SK-MEL-5 (cell line): ENCODE results near the gene C21orf91. TPM values are rescaled to one million over a fixed set of nuclear protein-coding genes. Genes with fewer than 3 reads are reported as not detected.

Source experiments
- DNase-seq: peaks from one replicate; pipeline ENCODE4 v3.0.0-alpha.2; 2016; ENCODE audit warnings: low read depth, low spot score
- in situ Hi-C: cut with HindIII; loops from 2 replicates; pipeline ENCODE4 v1.10.0; 2016; ENCODE audit warnings: low sequenced_read_pairs, high pct_unique_total_duplicates, low pct_unique_long_range_greater_than_20kb
- total RNA-seq: library from RNA; depleted of rRNA; stranded (reverse); fragments of >200 nt; shearing (Covaris generic); gene quantifications from 2 replicates; pipeline ENCODE4 v1.2.3, GENCODE V29; 2014

Gene C21orf91
- total RNA-seq, 1 experiment from 2014 or later = 37.7 TPM

GRCh38 chr21:17803536-17803935, 15.6 kb downstream of the C21orf91 start:
- in situ Hi-C loops = no loop called here
- no peak for DNase-seq

GRCh38 chr21:17802572-17802971, 16.6 kb downstream of the C21orf91 start:
- no peak for DNase-seq
- in situ Hi-C loops = no loop called here

- in situ Hi-C loops = no loop called here
- no peak for DNase-seq
Measured at GRCh38 chr21:17799414-17800164, 19.6 kb downstream of the C21orf91 start.

GRCh38 chr21:17798796-17799195, 20.4 kb downstream of the C21orf91 start:
- DNase-seq = no peak
- in situ Hi-C loops = no loop called here

GRCh38 chr21:17797967-17798366, 21.2 kb downstream of the C21orf91 start:
- in situ Hi-C loops = no loop called here
- DNase-seq = no peak

GRCh38 chr21:17796503-17796902, 22.7 kb downstream of the C21orf91 start:
- DNase-seq = no peak
- in situ Hi-C loops = no loop called here

GRCh38 chr21:17796037-17796403, 23.1 kb downstream of the C21orf91 start:
- in situ Hi-C loops = no loop called here

GRCh38 chr21:17795146-17796036, 23.8 kb downstream of the C21orf91 start:
- in situ Hi-C loops = no loop called here
- DNase-seq = no peak

More at GRCh38 chr21:17796037-17796403, 23.1 kb downstream of the C21orf91 start:
- no peak for DNase-seq

GRCh38 chr21:17794518-17795145, 24.5 kb downstream of the C21orf91 start:
- DNase-seq = no peak
- in situ Hi-C loops = no loop called here

- no peak for DNase-seq
Measured at GRCh38 chr21:17793246-17794123, 25.7 kb downstream of the C21orf91 start.

GRCh38 chr21:17789656-17790055, 29.5 kb downstream of the C21orf91 start:
- in situ Hi-C loops = no loop called here

More at GRCh38 chr21:17793246-17794123, 25.7 kb downstream of the C21orf91 start:
- in situ Hi-C loops = no loop called here

GRCh38 chr21:17789069-17789468, 30.1 kb downstream of the C21orf91 start:
- in situ Hi-C loops = no loop called here
- DNase-seq = no peak

More at GRCh38 chr21:17789656-17790055, 29.5 kb downstream of the C21orf91 start:
- DNase-seq = no peak

GRCh38 chr21:17786851-17787181, 32.3 kb downstream of the C21orf91 start:
- no peak for DNase-seq
- in situ Hi-C loops = no loop called here

GRCh38 chr21:17786071-17786850, 32.9 kb downstream of the C21orf91 start:
- no peak for DNase-seq
- in situ Hi-C loops = no loop called here

GRCh38 chr21:17785403-17785788, 33.8 kb downstream of the C21orf91 start:
- no peak for DNase-seq
- in situ Hi-C loops = no loop called here

GRCh38 chr21:17784604-17785402, 34.4 kb downstream of the C21orf91 start:
- in situ Hi-C loops = no loop called here
- DNase-seq = no peak
